ENCODE results near the gene C12orf75.

Gene C12orf75

GRCh38 chr12:105396024-105396423 lies 65.5 kb downstream of the C12orf75 start:
- no peak overlapping the region for H3K4me3 ChIP-seq (ENCODE audit: low read depth, low read length)
- no peak for DNase-seq (ENCODE audit: low read depth)
- no peak for TF ChIP-seq CTCF (IDR thresholded peaks at IDR 0.05; ENCODE audit: control insufficient read depth, extremely low read depth, insufficient read depth)

- H3K4me3 ChIP-seq (ENCODE audit: low read depth, low read length) = no peak overlapping the region
- no peak for TF ChIP-seq CTCF (IDR thresholded peaks at IDR 0.05; ENCODE audit: control insufficient read depth, extremely low read depth, insufficient read depth)
Measured at GRCh38 chr12:105396983-105397382, 66.5 kb downstream of the C12orf75 start.

GRCh38 chr12:105398930-105399329 lies 68.4 kb downstream of the C12orf75 start:
- DNase-seq (ENCODE audit: low read depth) = no peak
- H3K4me3 ChIP-seq (ENCODE audit: low read depth, low read length) = no peak overlapping the region
- no peak for TF ChIP-seq CTCF (IDR thresholded peaks at IDR 0.05; ENCODE audit: control insufficient read depth, extremely low read depth, insufficient read depth)

More at GRCh38 chr12:105396983-105397382, 66.5 kb downstream of the C12orf75 start:
- DNase-seq (ENCODE audit: low read depth) = no peak

- no peak for TF ChIP-seq CTCF (IDR thresholded peaks at IDR 0.05; ENCODE audit: control insufficient read depth, extremely low read depth, insufficient read depth)
- no peak for DNase-seq (ENCODE audit: low read depth)
- H3K4me3 ChIP-seq (ENCODE audit: low read depth, low read length) = no peak overlapping the region
Measured at GRCh38 chr12:105399428-105400081, 69.1 kb downstream of the C12orf75 start.

- TF ChIP-seq CTCF (IDR thresholded peaks at IDR 0.05; ENCODE audit: control insufficient read depth, extremely low read depth, insufficient read depth) = no peak
- no peak for DNase-seq (ENCODE audit: low read depth)
- no peak overlapping the region for H3K4me3 ChIP-seq (ENCODE audit: low read depth, low read length)
Measured at GRCh38 chr12:105400227-105400626, 69.7 kb downstream of the C12orf75 start.

GRCh38 chr12:105401198-105401597 lies 70.7 kb downstream of the C12orf75 start:
- TF ChIP-seq CTCF (IDR thresholded peaks at IDR 0.05; ENCODE audit: control insufficient read depth, extremely low read depth, insufficient read depth) = no peak
- H3K4me3 ChIP-seq (ENCODE audit: low read depth, low read length) = no peak overlapping the region
- no peak for DNase-seq (ENCODE audit: low read depth)

GRCh38 chr12:105402366-105402765 lies 71.9 kb downstream of the C12orf75 start:
- no peak for DNase-seq (ENCODE audit: low read depth)
- no peak for TF ChIP-seq CTCF (IDR thresholded peaks at IDR 0.05; ENCODE audit: control insufficient read depth, extremely low read depth, insufficient read depth)
- no peak overlapping the region for H3K4me3 ChIP-seq (ENCODE audit: low read depth, low read length)
